Measurements from ENCODE around the gene PDLIM4.

GRCh38 chr5:132239776-132240175 lies 17.7 kb upstream of the PDLIM4 start:
- TF ChIP-seq CTCF (IDR thresholded peaks at IDR 0.05; ENCODE audit: insufficient read depth, low read length) = no peak
- TF ChIP-seq GABPA (IDR thresholded peaks at IDR 0.05; ENCODE audit: low read depth) = no peak
- TF ChIP-seq POLR2AphosphoS5 (IDR thresholded peaks at IDR 0.05; ENCODE audit: low read depth) = no peak
- TF ChIP-seq, protein P1, sequence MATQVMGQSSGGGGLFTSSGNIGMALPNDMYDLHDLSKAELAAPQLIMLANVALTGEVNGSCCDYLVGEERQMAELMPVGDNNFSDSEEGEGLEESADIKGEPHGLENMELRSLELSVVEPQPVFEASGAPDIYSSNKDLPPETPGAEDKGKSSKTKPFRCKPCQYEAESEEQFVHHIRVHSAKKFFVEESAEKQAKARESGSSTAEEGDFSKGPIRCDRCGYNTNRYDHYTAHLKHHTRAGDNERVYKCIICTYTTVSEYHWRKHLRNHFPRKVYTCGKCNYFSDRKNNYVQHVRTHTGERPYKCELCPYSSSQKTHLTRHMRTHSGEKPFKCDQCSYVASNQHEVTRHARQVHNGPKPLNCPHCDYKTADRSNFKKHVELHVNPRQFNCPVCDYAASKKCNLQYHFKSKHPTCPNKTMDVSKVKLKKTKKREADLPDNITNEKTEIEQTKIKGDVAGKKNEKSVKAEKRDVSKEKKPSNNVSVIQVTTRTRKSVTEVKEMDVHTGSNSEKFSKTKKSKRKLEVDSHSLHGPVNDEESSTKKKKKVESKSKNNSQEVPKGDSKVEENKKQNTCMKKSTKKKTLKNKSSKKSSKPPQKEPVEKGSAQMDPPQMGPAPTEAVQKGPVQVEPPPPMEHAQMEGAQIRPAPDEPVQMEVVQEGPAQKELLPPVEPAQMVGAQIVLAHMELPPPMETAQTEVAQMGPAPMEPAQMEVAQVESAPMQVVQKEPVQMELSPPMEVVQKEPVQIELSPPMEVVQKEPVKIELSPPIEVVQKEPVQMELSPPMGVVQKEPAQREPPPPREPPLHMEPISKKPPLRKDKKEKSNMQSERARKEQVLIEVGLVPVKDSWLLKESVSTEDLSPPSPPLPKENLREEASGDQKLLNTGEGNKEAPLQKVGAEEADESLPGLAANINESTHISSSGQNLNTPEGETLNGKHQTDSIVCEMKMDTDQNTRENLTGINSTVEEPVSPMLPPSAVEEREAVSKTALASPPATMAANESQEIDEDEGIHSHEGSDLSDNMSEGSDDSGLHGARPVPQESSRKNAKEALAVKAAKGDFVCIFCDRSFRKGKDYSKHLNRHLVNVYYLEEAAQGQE (IDR thresholded peaks at IDR 0.05; ENCODE audit: insufficient replicate concordance, low read depth) = no peak
- TF ChIP-seq SPI1 (IDR thresholded peaks at IDR 0.05; ENCODE audit: borderline replicate concordance, low read depth) = no peak
